Endometrium (tissue), 2 donors: Measurements from ENCODE around the gene KEL.

Source experiments
- FAIRE-seq: peaks from 2 replicates; lab custom pipeline; 2012; peaks lifted over from hg19 to GRCh38; lab: Jason Lieb, UNC
- donor health status: control.
- donor health status: control.

The KEL gene

DNA sequence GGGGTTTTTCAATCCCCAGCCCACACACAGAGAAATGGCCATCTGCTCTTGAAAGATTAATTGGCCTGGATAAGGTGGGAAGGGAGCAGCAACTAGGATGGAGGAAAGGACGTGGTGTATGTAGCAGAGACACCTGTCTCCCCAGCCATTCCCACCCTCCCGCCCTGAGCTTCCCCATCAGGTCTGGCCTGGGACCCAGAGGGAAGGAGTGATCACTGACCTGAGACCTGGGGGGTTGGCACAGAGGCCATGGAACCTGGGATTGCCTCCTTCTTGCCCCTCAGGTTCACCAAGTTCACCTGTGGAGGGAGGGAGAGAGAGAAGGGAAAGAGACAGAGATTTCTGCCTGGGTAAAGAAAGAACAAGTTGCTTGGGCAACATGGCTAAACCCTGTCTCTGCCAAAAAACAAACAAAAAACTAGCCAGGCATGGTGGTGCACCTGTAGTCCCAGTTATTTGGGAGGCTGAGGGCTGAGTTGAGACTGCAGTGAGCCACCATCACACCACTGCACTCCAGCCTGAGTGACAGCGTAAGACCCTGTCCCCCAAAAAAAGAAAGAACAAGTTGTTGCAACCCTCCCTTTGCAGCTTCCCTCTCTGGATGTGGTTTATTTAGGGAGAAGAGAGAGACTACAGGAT, 65.3 kb downstream of the KEL start:
- FAIRE-seq, result no peak

DNA sequence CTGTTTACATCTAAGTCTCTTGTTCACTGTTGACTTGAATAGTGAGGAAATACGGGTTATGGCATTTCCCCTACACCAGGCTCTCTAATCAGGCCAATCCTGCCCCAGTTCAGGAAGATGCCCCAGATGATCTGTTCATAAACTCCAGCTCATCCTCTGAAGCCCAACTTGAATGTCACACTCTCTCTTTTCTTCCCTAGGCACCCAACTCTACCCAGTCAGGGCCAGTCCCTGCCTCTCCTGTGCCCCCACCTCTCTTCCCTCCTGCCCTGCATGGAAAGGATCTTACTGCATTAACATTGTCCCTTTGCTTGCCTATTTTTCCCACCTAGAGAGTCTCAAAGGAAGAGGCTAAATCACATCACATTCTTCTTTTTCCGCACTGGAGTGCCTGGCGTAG, 66.0 kb downstream of the KEL start:
- no peak for FAIRE-seq

DNA sequence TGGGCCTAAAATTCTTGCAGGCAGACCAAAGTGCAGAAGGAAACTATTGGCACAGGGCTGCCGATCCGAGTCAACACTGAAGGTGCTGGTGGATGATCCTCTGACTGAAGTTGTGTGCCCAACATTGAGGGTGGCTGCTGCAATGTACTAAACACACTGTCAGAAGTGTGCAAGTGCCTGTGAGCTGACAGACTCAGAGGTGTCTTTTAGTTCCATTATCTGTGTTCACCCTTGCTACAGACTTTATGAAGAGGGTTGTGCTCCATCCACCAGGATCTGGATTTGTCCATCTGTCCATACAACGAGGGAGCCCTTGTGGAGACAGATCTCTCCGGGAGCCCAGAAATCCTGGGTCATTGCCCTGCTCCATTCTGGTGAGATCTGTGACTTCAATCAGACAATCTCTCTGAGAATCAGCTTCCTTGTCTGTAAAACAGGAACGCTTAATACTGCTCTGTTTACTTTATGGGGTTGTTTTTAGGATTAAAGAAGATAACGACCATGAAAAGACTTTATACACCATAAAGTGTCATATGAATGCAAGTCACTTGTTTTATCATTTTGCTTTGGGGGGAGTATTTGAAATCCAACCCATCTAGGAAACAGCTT, 67.1 kb downstream of the KEL start:
- no peak for FAIRE-seq

DNA sequence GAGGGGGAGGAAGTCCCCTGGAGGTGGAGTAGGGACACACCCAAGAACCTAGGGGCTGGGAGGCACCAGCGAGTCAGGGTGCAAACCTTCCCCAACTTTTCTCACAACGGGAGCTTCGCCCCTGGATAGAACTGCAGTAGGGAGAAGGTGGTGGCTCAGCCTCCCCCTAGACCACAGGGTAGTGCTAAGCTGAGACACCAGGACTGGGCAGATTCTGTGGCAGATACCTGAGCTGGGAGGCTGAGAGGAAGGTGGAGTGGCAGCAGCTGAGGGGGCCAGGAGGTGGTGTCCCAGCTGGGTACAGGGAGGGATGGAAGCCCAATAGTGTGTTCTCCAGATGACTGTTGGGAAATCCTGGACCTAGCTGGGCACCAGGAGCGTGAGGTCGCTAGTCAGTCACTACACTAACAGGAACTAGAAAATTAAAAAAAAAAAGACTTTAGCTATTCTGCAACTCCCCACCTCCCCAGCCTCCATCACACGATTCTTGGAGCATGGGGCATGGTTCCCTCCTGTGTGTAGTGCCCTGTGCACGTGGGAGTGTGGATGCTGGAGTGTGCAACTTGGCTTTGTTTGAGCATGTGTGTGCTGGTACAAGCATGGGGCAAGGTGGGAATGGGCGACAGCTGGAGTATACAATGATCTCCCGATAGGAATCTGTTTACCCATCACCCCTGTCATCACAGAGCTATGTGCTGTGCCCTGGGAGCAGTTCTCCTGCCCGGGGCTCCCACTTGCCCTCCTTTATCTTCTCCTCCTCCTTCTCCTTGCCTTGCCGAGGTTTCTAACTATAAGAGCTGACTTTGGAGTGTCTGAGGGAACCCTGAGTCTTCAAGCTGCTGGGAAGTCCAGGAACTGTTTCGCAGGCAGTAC, 67.8 kb downstream of the KEL start:
- FAIRE-seq, result no peak

DNA sequence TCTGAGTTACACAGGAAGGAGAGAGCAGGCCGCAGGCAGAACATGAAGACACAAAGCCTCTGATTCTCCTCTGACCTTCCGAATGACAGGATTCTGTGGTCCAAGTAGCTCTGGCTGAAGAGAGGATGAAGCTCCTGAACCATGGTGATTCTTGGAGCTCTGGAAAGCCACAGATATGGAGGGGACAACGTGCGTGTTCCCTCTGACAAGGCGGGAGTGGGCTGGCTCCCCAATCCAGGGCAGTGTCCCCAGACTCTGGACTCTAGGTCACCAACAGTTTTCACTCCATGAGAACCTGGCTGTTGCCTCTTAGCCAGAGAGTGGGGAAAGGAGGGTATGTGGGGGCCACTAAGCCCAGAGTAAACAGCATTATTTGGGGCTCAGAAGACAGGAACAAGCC, 69.2 kb downstream of the KEL start:
- FAIRE-seq, result no peak

DNA sequence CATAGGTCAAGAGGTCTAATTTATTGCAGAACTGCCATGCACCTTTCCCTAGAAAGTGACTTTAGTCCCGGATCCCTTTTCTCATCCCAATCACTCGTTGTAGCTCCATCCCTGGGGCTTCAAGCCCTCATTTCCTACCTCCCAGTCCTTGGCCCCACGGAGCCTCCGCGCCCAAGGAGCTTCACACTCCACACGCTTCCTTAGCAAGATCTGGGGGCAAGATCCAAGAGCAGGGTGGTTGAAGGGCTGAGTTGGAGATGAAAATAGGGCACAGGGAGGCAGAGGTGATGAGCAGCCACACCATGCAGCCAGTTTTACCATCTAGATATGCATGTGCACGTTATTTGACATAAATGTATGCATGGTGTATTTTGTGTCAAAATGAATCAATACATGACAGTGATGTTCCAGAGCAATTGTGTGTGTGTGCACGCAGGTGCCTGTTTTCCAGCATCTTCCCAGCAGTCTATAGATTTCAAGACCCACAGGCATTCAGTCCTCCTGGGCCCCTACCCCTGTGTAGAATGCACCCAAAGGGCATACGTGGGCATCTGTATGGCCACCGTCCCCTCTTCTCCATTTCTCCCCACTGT, 70.6 kb downstream of the KEL start:
- no peak for FAIRE-seq
